Fibroblast of peridontal ligament (primary cell): ENCODE measurements around the gene RNF123.

Source experiments
- DNase-seq: peaks from one replicate; pipeline ENCODE4 v3.0.0-alpha.2; 2010; ENCODE audit errors: extremely low read depth

The RNF123 gene

GRCh38 chr3:49703443-49703927 is 14.1 kb downstream of the RNF123 start:
- peak; percentile 60 for DNase-seq

DNA sequence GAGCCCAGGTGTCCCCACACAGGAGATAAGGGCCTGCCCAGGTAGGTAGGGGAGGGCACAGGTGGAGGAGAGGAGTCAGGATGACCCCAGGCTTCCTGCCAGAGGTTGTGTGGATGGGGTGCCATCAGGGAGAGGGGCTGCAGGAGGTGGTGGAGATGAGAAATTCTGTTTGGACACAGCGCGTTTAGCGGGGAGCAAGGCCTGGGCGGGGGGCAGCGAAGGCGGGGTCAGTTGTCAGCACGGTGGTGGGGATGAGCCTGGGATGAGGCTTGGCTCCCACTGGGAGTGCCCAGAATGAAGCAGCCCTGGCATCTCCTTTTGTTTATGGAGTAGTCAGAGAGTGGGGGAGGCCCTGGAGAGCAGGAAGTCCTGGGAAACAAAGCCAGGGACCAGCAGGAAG is 14.6 kb downstream of the RNF123 start:
- no peak for DNase-seq

GRCh38 chr3:49704629-49705028 is 15.3 kb downstream of the RNF123 start:
- DNase-seq = no peak

GRCh38 chr3:49705390-49705960 is 16.1 kb downstream of the RNF123 start:
- DNase-seq = no peak

- DNase-seq = no peak
Measured at GRCh38 chr3:49706456-49707112, 17.2 kb downstream of the RNF123 start.

DNA sequence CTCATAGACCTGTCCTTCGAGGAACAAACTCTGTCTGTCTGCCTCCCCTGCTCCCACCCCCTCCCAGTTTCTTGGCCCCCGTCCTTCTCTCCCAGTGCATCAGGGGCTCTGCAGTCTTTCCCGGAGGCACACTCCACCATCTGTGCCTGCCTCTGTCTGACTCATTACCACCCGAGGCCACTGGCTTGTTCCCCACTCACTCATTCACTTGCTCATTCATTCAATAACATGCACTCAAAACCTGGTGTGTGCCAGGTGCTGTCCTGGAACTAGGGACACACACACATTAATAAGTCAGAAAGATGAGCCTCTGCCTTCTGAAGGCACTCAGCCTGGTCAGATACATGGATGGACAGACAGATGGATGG is 17.7 kb downstream of the RNF123 start:
- no peak for DNase-seq

DNA sequence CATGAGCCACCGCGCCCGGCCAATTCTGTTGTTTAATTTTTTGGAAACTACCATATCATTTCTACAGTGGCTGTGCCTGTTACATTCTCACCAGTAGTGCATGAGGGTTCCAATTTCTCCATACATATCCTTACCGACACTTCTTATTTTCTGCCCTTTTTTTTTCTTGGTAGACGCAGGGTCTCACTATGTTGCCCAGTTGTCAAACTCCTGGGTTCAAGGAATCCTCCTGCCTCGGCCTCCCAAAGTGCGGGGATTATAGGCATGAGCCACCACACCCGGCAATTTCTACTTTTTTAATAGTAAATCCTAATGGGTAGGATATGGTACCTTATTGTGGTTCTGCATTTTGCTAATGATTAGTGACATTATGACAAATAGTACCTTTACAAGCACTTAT is 20.5 kb downstream of the RNF123 start:
- DNase-seq = no peak

DNA sequence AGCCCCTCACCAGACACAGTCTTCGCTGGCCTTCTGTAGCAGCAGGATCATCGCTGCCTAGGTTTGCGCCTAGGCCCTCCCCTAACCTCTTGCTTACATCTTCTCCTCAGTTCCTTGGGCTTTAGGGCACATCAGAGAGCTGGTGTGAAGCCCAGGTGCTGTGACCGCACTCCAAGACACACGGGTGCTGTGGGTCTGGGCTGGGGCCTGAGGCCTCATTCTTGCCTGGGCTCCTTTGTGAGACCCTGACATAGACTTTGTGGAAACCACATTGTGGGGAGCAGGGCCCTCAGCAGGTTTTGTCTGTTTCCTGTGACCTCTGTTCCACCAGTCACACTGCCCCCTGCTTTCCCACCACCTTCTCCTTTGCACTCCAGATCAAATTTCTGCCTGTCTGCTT is 22.1 kb downstream of the RNF123 start:
- DNase-seq = no peak

GRCh38 chr3:49712166-49712565 is 22.8 kb downstream of the RNF123 start:
- DNase-seq = no peak

- no peak for DNase-seq
Measured at GRCh38 chr3:49712631-49713317, 23.4 kb downstream of the RNF123 start.

DNA sequence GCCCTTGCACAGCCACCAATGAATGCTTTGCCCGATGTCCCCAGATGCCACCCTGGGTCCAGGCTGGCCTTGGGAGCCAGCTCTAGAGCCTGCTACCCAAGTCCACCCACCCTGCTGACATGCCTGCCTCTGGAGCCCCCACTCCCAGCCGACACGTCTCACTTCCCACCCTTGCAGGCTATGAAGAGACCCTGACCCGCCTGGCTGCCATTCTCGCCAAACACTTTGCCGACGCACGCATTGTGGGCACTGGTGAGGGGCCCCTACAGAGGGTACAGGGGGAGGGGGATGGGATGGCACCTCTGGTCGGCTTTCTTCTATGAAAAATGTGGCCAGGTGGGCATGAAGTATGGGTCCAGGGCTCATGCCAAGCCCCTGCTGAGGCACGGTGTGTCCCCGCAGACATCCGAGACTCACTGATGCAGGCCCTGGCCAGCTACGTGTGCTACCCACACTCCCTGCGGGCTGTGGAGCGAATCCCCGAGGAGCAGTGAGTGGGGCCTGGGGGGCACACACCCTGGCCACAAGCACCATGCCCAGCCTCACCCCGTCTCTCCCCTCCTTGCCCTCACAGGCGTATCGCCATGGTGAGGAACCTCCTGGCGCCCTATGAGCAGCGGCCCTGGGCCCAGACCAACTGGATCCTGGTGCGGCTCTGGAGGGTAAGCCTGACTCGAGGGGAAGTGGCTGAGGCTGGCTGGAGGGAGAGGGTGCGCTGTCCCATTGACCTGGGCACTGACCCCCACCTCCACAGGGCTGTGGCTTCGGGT is 24.2 kb downstream of the RNF123 start:
- no peak for DNase-seq

GRCh38 chr3:49714728-49715550 is 25.6 kb downstream of the RNF123 start:
- DNase-seq = no peak

DNA sequence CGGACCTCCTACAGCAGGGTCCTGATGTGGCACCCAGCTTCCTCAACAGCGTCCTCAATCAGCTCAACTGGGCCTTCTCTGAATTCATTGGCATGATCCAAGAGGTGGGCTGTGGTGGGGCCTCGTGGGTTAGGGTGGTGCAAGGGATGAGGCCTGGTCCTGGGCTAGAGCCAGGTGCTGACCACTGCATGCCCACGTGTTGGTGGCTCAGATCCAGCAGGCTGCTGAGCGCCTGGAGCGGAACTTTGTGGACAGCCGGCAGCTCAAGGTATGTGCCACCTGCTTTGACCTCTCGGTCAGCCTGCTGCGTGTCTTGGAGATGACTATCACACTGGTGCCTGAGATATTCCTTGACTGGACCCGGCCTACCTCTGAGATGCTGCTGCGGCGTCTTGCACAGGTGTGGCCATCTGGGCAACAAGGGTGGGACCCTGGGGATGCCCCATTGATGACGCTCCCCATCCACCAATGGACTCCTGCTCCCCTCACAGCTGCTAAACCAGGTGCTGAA is 26.3 kb downstream of the RNF123 start:
- DNase-seq = no peak

DNA sequence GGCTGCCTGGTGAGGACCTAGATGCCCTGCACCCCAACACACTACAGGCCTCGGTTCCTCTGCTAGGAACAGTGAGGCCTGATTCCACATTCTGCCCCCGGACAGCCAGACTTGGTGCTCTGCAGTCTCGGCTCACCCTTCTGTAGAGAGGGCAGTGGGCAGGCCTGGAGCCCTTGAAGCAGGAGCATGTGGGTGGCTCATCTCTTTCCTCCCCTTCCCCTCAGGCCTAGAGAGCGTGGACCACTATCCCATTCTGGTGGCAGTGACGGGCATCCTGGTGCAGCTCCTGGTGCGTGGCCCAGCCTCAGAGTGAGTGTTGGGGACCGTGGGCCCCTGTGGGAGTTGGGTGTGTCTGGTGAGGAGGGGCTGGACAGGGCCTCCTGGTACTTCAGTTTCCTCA is 26.8 kb downstream of the RNF123 start:
- no peak for DNase-seq

DNA sequence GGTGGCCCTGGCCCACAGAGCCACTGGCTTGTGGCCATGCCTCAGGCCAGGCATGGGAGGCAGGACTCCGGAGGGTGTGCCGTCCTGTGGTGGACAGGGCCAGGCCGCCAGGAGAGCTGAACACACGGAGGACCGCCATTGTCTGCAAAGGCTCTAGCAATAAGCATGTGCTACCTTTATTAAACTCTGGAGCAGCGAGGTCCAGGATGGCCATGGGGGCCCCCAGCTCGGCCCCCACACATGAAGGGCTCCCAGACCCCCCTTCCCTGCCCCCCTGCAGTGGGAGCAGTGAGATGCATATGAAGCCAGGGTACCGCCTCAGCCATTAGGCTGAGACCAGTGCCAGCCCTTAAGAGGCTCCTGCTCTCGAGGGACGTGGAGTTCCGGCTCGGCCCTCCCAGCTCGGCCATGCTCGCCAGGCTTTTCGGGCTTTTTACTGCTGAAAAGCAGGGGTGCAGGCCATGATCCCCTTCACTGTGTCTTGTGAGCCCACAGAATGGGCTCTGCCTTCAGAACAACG is 27.4 kb downstream of the RNF123 start:
- no peak for DNase-seq

DNA sequence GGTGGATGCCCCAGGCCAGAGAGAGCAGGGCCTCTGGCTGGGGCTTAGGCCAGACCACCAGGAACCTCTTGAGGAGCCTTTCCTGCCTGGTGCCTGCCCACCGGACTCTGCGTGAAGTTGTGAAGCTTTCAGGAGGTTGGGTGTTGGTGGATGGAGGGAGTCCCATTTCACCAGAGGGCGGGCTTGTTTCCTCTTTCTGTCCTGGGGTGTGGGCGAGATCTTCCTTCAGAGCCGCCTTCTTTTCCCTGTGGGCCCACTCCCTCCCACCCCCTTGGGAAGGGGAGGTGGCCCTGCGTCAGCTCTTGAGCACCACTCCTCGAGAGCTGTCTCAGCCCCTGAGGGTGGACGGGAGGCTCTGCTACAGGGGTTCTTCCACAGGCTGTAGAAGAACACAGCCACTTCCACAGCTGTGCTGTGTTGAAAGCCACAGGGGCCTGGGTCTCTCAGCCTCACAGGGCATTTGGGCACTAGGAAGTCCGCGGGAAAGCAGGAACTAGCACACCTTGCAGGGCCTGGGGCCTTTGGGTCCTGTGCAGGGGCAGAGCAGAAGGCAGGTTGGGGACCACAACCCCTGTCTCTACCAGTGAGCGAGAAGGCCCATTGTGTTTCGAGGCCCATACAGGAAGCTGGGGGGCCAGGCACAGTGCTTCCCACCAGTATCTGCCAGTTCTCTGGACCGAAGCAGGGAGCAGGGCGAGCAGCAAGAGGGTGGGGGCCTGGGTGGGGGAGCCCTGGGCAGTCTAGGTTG is 28.0 kb downstream of the RNF123 start:
- DNase-seq = no peak

DNA sequence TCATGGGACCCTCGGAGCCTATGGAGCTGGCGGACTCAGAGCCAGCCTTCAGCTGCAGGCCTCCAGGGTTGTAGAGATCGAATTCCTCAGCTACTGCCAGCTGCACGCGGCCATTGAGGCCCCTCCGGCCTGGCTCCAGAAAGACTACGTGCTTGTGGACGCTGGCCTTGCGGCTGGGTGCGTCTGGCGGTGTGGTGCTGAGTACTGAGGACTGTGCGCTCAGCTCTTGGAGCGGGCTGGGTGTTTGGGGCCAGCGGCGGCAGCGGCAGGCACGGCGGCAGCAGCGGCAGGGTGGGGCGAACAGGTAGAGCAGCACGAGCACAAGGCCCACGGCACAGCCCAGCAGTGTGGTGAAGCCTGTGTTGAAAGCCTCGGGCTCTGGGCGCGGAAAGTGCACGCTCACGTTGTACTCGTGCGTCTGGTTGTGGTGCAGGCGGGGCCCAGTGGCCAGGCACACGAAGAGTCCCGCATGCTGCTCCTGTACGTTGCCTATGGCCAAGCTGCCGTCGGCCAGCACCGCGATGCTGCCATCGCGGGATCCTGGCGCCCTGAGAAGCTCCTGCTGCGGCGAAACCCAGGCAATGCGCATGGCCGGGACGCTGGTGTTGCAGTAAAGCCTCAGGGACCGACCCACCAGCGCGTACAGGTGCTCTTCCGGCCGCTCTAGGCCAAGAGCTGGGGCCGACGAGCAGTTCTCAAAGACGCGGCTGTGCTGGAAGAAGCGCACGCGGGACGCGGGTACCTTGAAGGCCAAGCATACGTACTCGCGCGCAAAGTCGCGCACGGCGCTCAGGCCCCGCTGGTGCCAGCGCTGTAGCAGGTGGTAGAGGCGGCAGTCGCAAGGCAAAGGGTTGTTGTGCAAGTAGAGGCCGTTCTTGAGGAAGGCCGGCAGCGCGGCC is 28.9 kb downstream of the RNF123 start:
- no peak for DNase-seq

- no peak for DNase-seq
Measured at GRCh38 chr3:49718858-49719213, 29.5 kb downstream of the RNF123 start.

- DNase-seq = peak; percentile 88
Measured at GRCh38 chr3:49719214-49719884, 30.0 kb downstream of the RNF123 start, which contains the start of gene AMIGO3. Gene AMIGO3, minus strand, starts transcription at chr3:49719684. Its CDS starts 219 bp downstream, at chr3:49719465.
